GM10248 (cell line): Measurements from ENCODE around the gene RYR3.

Source experiments
- CTCF ChIA-PET: fragments of 300-600 bp; sonication (Branson Sonifier 250); formaldehyde crosslinking; extraction: SDS; loops from one replicate; lab custom pipeline; 2021; ENCODE audit warnings: antibody characterized with exemption; lab: Yijun Ruan, JAX
- POLR2A ChIA-PET: fragments of 350-650 bp; sonication (Branson Sonifier 250); formaldehyde crosslinking; extraction: SDS; loops from one replicate; lab custom pipeline; 2020; ENCODE audit warnings: antibody characterized with exemption; lab: Yijun Ruan, JAX
- DNase-seq: peaks from one replicate; pipeline ENCODE4 v3.0.0; 2012; ENCODE audit errors: extremely low spot score
- TF ChIP-seq, protein P1 (sequence below): IDR thresholded peaks from 2 replicates; pipeline ENCODE4 v1.5.1; 2012; ENCODE audit warnings: mild to moderate bottlenecking, low read depth; ENCODE audit errors: extremely low read depth, missing control alignments, control extremely low read depth

RYR3 gene

GRCh38 chr15:33473005-33473404 is 162.2 kb downstream of the RYR3 start:
- DNase-seq = no peak
- ChIA-PET CTCF (no interaction called here), POLR2A (no interaction called here)
- TF ChIP-seq, protein P1, sequence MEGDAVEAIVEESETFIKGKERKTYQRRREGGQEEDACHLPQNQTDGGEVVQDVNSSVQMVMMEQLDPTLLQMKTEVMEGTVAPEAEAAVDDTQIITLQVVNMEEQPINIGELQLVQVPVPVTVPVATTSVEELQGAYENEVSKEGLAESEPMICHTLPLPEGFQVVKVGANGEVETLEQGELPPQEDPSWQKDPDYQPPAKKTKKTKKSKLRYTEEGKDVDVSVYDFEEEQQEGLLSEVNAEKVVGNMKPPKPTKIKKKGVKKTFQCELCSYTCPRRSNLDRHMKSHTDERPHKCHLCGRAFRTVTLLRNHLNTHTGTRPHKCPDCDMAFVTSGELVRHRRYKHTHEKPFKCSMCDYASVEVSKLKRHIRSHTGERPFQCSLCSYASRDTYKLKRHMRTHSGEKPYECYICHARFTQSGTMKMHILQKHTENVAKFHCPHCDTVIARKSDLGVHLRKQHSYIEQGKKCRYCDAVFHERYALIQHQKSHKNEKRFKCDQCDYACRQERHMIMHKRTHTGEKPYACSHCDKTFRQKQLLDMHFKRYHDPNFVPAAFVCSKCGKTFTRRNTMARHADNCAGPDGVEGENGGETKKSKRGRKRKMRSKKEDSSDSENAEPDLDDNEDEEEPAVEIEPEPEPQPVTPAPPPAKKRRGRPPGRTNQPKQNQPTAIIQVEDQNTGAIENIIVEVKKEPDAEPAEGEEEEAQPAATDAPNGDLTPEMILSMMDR = no peak

DNA sequence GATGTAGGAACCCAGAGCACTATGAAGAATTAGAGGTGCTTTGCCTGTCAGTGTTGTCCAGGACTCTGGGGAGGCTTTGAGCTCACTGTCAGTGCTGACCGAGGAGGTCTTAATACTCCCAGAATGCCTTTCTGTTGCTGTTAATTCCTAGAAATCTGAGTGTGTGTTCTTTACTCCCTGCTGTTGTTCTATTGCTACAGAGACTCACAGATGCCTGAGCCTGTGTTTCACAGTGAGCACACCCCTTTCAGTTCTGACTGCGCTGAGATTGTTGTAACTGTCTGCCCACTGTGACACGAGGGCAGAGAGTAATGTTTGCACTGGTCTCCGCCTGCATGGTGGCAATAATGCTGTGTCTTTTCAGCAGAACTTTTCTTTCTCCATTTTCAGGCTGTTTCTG is 162.9 kb downstream of the RYR3 start:
- DNase-seq = no peak
- ChIA-PET CTCF (no interaction called here), POLR2A (no interaction called here)
- TF ChIP-seq, protein P1 = no peak

DNA sequence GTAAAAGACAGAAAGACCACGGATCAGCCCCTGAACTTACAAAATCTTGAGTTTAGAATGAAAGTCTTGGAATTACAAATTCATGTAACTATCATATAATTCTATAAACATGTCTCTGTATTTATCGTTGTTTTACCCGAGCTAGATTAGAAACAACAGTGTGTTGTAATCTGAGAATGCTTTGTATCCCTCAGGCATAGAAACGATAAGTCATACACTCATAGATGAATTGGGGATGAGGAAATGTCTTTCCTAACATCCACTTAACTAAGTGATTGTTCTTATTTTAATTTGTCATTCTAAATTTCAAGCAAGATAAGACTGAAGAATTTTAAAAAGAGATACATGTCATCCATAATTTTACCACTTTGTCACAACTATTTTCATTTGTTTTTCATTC is 165.3 kb downstream of the RYR3 start:
- ChIA-PET CTCF (interaction anchor here (1.2 kb wide), 1 partner anchor 22 kb away, joined by 3 read pairs; no protein-coding TSS in a partner anchor), POLR2A (no interaction called here)
- TF ChIP-seq, protein P1 = no peak
- DNase-seq = no peak

DNA sequence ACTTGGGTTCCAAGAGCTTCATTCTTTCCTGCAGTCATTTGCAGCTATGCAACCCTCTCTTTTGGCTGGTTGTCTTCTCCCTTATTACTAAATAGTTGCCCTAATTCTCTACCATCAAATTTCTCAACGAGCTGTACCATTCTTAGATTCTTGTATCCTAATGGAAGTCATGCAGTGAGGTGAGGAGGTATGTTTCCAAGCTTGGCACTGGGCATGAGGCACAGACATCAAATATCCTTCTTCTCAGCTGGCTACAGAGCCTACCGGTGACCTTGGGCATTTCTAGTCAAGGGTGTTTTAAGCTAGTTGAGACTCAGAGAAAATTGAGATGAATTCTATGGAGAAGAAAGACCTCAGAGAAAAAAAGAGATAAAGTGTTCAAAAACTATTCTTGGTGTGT is 166.1 kb downstream of the RYR3 start:
- no peak for DNase-seq
- CTCF ChIA-PET = no interaction called here
- TF ChIP-seq, protein P1 = no peak
- POLR2A ChIA-PET = no interaction called here

DNA sequence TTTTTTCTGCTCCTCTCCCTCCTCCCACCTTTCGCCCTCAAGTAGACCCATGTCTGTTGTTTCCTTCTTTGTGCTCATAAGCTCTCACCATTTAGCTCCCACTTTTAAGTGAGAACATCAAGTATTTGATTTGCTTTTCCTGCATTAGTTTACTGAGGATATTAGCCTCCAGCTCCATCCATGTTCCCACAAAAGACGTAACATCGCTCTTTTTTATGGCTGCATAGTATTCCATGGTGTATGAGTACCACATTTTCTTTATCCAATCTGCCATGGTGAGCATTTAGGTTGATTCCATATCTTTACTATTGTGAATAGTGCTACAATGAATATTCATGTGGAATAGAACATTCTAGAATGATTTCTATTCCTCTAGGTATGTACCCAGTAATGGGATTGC is 178.6 kb downstream of the RYR3 start:
- CTCF ChIA-PET = no interaction called here
- no peak for DNase-seq
- POLR2A ChIA-PET = no interaction called here
- TF ChIP-seq, protein P1 = no peak

DNA sequence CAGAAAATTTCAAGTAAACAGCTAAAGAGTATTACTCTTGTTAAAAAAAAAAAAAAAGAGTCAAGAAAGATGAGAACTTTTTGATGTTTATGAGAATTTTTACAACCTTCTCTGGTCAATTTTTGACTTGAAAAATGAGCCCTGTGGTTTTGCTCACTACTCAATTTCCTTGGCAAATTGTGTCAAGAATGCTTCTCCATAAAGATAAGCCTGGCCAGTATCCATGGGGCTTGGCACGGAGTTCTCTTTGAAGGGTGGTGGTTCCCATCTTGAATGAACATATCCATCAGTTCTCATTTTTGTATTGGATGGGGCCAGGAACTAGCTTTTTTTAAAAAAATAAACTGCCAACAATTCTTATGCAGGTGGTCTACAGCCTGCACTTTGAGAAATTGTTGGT is 179.9 kb downstream of the RYR3 start:
- DNase-seq = no peak
- CTCF ChIA-PET = no interaction called here
- POLR2A ChIA-PET = no interaction called here
- TF ChIP-seq, protein P1 = no peak
